SU-DHL-6 (cell line): ENCODE results near the gene PSME3IP1.

Experiments used
- H2AFZ ChIP-seq: fragments of 200-600 bp; sonication (generic); 2 replicates; pipeline ENCODE4 v1.6.1; 2014; ENCODE audit warnings: low read depth, mild to moderate bottlenecking, moderate library complexity, mixed read lengths, antibody characterized with exemption, low read length; ENCODE audit not compliant: severe bottlenecking
- H3F3A ChIP-seq: fragments of 200-600 bp; shearing (Covaris generic); 2 replicates; pipeline ENCODE4 v1.6.0; 2016; ENCODE audit warnings: antibody characterized with exemption, mild to moderate bottlenecking; ENCODE audit not compliant: insufficient read depth
- H3K27ac ChIP-seq: fragments of 200-600 bp; sonication (generic); 2 replicates; pipeline ENCODE4 v1.5.1; 2016; ENCODE audit warnings: low read depth, mild to moderate bottlenecking, low read length, moderate library complexity, mixed read lengths
- H3K27me3 ChIP-seq: fragments of 200-600 bp; sonication (generic), shearing (Covaris generic); 2 replicates; pipeline ENCODE4 v1.6.0; 2014; ENCODE audit warnings: mild to moderate bottlenecking, low read length
- H3K36me3 ChIP-seq: fragments of 200-600 bp; sonication (generic); 2 replicates; pipeline ENCODE4 v1.6.1; 2014; ENCODE audit warnings: mild to moderate bottlenecking, low read length, mixed read lengths
- H3K4me2 ChIP-seq: fragments of 300-600, 200-600 bp; shearing (Covaris generic), sonication (generic); 2 replicates; pipeline ENCODE4 v1.6.0; 2014; ENCODE audit warnings: low read length, low read depth, mild to moderate bottlenecking; ENCODE audit not compliant: poor library complexity, severe bottlenecking
- H3K4me3 ChIP-seq: fragments of 200-600 bp; sonication (generic); 2 replicates; pipeline ENCODE4 v1.5.1; 2014; ENCODE audit warnings: antibody characterized with exemption, low read length, mild to moderate bottlenecking, mixed read lengths; ENCODE audit not compliant: insufficient read depth, poor library complexity, severe bottlenecking
- H3K79me2 ChIP-seq: fragments of 200-600 bp; sonication (generic); 2 replicates; pipeline ENCODE4 v1.6.1; 2014; ENCODE audit warnings: mild to moderate bottlenecking, low read length, moderate library complexity; ENCODE audit not compliant: insufficient read depth
- H3K9ac ChIP-seq: fragments of 200-600 bp; sonication (generic); 2 replicates; pipeline ENCODE4 v1.7.0; 2014; ENCODE audit warnings: mild to moderate bottlenecking, low read length
- H3K9me2 ChIP-seq: fragments of 200-600 bp; sonication (generic); replicated peaks from 2 replicates; pipeline ENCODE4 v1.6.1; 2014; ENCODE audit warnings: low read length; ENCODE audit not compliant: insufficient read depth
- H3K9me3 ChIP-seq: fragments of 200-600 bp; sonication (generic); 2 replicates; pipeline ENCODE4 v1.6.1; 2014; ENCODE audit warnings: low read length, mixed read lengths; ENCODE audit not compliant: insufficient read depth
- H4K20me1 ChIP-seq: fragments of 200-600 bp; sonication (generic); 2 replicates; pipeline ENCODE4 v1.6.1; 2014; ENCODE audit warnings: low read depth, mild to moderate bottlenecking, antibody characterized with exemption, low read length, moderate library complexity, mixed read lengths
- CTCF ChIP-seq: fragments of 200-600 bp; sonication (generic); IDR thresholded peaks from one replicate; pipeline ENCODE4 v1.5.1; 2017; ENCODE audit warnings: antibody characterized with exemption, mild to moderate bottlenecking, low read length, moderate library complexity; ENCODE audit not compliant: insufficient read depth, poor library complexity, severe bottlenecking
- EZH2phosphoT487 ChIP-seq: fragments of 200-600 bp; sonication (generic), shearing (Covaris generic); conservative IDR thresholded peaks from 2 replicates; pipeline ENCODE4 v1.6.1; 2018; ENCODE audit warnings: mild to moderate bottlenecking, antibody characterized with exemption, low read length, moderate library complexity, mixed read lengths

PSME3IP1 gene

GRCh38 chr16:57179215-57179828 is 6.5 kb downstream of the PSME3IP1 start:
- Histone ChIP-seq H3K9ac (no peak overlapping the region), H3K9me3 (no peaks in the 10 kb centered on the region), H3K79me2 (peaks cover 78% of the 10 kb centered on the region), H3K27ac (no peak overlapping the region), H2AFZ (no peak overlapping the region), H3K9me2 (no peaks in the 10 kb centered on the region), H3K36me3 (0 out of 2 replicates have a peak, but pooled peaks cover 3% of the 10 kb centered on the region), H3F3A (0 out of 2 replicates have a peak, but pooled peaks cover 4% of the 10 kb centered on the region), H4K20me1 (peaks cover 6% of the 10 kb centered on the region; the same call in 1 of the 2 replicates), H3K27me3 (no peaks in the 10 kb centered on the region), H3K4me3 (no peak overlapping the region), H3K4me2 (no peak overlapping the region)
- TF ChIP-seq CTCF (no peak), EZH2phosphoT487 (no peak)

GRCh38 chr16:57178793-57179212 is 7.0 kb downstream of the PSME3IP1 start:
- Histone ChIP-seq H3K9me2 (no peaks in the 10 kb centered on the region), H3K9ac (no peak overlapping the region), H3F3A (0 out of 2 replicates have a peak, but pooled peaks cover 4% of the 10 kb centered on the region), H3K79me2 (peaks cover 73% of the 10 kb centered on the region), H3K36me3 (0 out of 2 replicates have a peak, but pooled peaks cover 3% of the 10 kb centered on the region), H4K20me1 (peaks cover 6% of the 10 kb centered on the region; the same call in 1 of the 2 replicates), H3K27ac (no peak overlapping the region), H2AFZ (no peak overlapping the region), H3K9me3 (no peaks in the 10 kb centered on the region), H3K4me3 (no peak overlapping the region), H3K27me3 (no peaks in the 10 kb centered on the region), H3K4me2 (no peak overlapping the region)
- TF ChIP-seq EZH2phosphoT487 (no peak), CTCF (no peak)

GRCh38 chr16:57178196-57178595 is 7.6 kb downstream of the PSME3IP1 start:
- H3K36me3 ChIP-seq, result 0 out of 2 replicates have a peak, but pooled peaks cover 3% of the 10 kb centered on the region
- H3K4me3 ChIP-seq, result no peak overlapping the region
- H2AFZ ChIP-seq, result no peak overlapping the region
- H3K79me2 ChIP-seq, result peaks cover 67% of the 10 kb centered on the region
- no peaks in the 10 kb centered on the region for H3K27me3 ChIP-seq
- H3K9ac ChIP-seq, result no peak overlapping the region
- no peak for TF ChIP-seq EZH2phosphoT487
- TF ChIP-seq CTCF, result no peak
- H3K9me2 ChIP-seq, result no peaks in the 10 kb centered on the region
- H3K9me3 ChIP-seq, result no peaks in the 10 kb centered on the region
- H3F3A ChIP-seq, result 0 out of 2 replicates have a peak, but pooled peaks cover 4% of the 10 kb centered on the region
- H3K27ac ChIP-seq, result no peak overlapping the region
- H3K4me2 ChIP-seq, result no peak overlapping the region
- H4K20me1 ChIP-seq, result peaks cover 6% of the 10 kb centered on the region; the same call in 1 of the 2 replicates
